Nephron (organoid): ENCODE data around the gene DTNB.

Experiments
- H3K27ac Mint-ChIP-seq, 3 experiments: 2 replicates each; pipeline ENCODE4 v1.8.0; 2020; ENCODE audit warnings: mixed read lengths in 3 of 3, mild to moderate bottlenecking in 2 of 3, moderate library complexity in 1 of 3
- H3K27me3 Mint-ChIP-seq: 2 replicates; pipeline ENCODE4 v1.8.0; 2021; ENCODE audit warnings: low read depth, mild to moderate bottlenecking, moderate library complexity, mixed read lengths
- H3K36me3 Mint-ChIP-seq: 2 replicates; pipeline ENCODE4 v1.8.0; 2020; ENCODE audit warnings: low read depth, mixed read lengths
- H3K4me1 Mint-ChIP-seq: 2 replicates; pipeline ENCODE4 v1.8.0; 2020; ENCODE audit warnings: mixed read lengths
- H3K4me3 Mint-ChIP-seq, 3 experiments: 2 replicates each; pipeline ENCODE4 v1.8.0; 2020; ENCODE audit warnings: mild to moderate bottlenecking in 3 of 3, mixed read lengths in 3 of 3, moderate library complexity in 2 of 3
- H3K9me3 Mint-ChIP-seq: 2 replicates; pipeline ENCODE4 v1.8.0; 2020; ENCODE audit warnings: mixed read lengths
- TF ChIP-seq, protein P1 (sequence below), 3 experiments: fragments of 200-600 bp; sonication (generic); IDR thresholded peaks; one replicate each; pipeline ENCODE4 v1.5.0; 2021; ENCODE audit warnings: antibody characterized with exemption in 3 of 3; ENCODE audit not compliant: unreplicated experiment in 3 of 3

Gene DTNB

DNA sequence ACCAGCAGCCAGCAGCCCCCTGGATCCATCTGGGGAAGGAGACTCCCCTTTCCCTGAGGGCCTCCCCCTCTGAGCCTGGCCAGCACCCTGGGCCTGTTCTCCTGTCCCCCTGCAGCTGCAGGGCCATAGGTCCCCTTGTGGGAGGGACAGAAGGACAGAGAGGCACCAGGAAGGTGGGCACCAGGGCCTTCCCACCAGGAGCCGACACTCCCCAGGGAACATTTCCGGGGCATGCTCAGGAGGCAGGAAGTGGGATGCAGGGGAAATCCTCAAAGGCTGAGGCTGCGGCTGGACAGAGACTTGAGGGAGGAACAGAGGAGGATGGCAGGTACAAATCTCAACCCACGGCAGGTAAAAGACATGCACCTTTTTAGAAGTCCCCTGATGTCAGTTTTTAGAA, 317.3 kb downstream of the DTNB start:
- TF ChIP-seq, protein P1, sequence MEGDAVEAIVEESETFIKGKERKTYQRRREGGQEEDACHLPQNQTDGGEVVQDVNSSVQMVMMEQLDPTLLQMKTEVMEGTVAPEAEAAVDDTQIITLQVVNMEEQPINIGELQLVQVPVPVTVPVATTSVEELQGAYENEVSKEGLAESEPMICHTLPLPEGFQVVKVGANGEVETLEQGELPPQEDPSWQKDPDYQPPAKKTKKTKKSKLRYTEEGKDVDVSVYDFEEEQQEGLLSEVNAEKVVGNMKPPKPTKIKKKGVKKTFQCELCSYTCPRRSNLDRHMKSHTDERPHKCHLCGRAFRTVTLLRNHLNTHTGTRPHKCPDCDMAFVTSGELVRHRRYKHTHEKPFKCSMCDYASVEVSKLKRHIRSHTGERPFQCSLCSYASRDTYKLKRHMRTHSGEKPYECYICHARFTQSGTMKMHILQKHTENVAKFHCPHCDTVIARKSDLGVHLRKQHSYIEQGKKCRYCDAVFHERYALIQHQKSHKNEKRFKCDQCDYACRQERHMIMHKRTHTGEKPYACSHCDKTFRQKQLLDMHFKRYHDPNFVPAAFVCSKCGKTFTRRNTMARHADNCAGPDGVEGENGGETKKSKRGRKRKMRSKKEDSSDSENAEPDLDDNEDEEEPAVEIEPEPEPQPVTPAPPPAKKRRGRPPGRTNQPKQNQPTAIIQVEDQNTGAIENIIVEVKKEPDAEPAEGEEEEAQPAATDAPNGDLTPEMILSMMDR (IDR thresholded peaks at IDR 0.05; ENCODE audit: unreplicated experiment in 3 of 3), result no peak
- peaks cover 13% of the 10 kb centered on the region for H3K27me3 Mint-ChIP-seq
- no peak overlapping the region for H3K4me3 Mint-ChIP-seq
- H3K4me1 Mint-ChIP-seq, result no peaks in the 10 kb centered on the region
- no peaks in the 10 kb centered on the region for H3K9me3 Mint-ChIP-seq
- no peaks in the 10 kb centered on the region for H3K36me3 Mint-ChIP-seq
- H3K27ac Mint-ChIP-seq, result no peak overlapping the region

DNA sequence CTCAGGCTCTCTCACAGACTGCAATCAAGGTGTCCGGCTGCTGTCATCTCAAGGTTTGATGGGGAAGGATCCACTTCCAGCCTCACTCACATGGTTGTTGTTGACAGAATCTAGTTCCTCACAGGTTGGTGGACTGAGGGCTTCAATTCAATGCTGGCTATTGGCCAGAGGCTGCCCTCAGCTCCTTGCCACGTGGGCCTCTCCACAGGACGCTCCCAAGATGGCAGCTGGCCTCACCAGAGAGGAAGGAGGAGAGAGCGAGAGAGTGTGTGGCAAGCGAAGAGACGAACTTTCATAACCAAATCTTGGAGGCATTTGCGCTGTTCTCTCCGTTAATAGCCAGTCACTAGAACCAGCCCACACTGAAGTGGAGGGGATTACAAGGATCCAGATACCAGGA, 318.1 kb downstream of the DTNB start:
- TF ChIP-seq, protein P1 (IDR thresholded peaks at IDR 0.05; ENCODE audit: unreplicated experiment in 3 of 3), result no peak
- Mint-ChIP-seq H3K36me3 (no peaks in the 10 kb centered on the region), H3K27ac (no peak overlapping the region)

DNA sequence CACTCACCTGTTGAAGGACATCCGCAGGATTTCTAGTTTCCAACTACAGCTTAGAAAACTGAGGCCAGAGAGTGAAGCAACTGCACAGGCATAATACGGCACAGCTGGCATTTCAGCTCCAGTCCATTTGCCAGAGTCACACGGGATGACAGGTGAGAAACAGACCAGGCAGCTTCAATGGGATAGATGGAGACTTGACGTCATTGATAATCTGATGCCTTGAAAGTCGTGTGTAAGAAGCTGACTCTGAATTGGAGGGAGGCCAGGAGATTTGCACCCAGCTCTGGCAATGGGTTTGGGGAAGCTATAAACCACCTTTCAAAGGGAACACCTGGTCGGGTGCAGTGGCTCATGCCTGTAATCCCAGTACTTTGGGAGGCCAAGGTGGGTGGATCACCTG, 319.3 kb downstream of the DTNB start:
- H3K36me3 Mint-ChIP-seq, result no peaks in the 10 kb centered on the region

More for the DNA sequence above, 318.1 kb downstream of the DTNB start:
- H3K4me3 Mint-ChIP-seq, result no peak overlapping the region
- H3K4me1 Mint-ChIP-seq, result no peaks in the 10 kb centered on the region
- no peaks in the 10 kb centered on the region for H3K9me3 Mint-ChIP-seq
- peaks cover 13% of the 10 kb centered on the region for H3K27me3 Mint-ChIP-seq

DNA sequence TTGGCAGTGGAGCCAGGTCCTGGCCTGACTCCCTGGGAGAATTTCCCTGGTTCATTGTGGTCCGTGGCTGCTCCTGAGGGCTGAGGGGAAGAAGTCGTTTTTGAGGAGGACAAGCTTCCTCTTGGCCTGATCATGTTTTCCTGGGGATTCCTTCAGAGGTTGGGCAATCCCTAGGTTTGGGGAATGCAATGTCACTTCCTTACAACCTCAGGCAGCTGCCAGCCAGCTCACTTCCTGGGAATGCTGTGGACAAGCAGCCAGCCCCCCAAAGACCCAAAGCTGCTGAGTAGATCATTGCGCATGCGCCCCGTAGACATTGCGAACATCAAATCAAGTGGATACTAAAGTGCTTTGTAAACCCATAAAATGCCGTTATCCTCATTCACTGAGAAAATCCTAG, 324.0 kb downstream of the DTNB start:
- no peaks in the 10 kb centered on the region for H3K9me3 Mint-ChIP-seq

More for the DNA sequence above, 319.3 kb downstream of the DTNB start:
- Mint-ChIP-seq H3K27me3 (peaks cover 8% of the 10 kb centered on the region), H3K27ac (no peak overlapping the region), H3K4me3 (no peak overlapping the region), H3K9me3 (no peaks in the 10 kb centered on the region), H3K4me1 (no peaks in the 10 kb centered on the region)
- TF ChIP-seq, protein P1 (IDR thresholded peaks at IDR 0.05; ENCODE audit: unreplicated experiment in 3 of 3), result no peak

DNA sequence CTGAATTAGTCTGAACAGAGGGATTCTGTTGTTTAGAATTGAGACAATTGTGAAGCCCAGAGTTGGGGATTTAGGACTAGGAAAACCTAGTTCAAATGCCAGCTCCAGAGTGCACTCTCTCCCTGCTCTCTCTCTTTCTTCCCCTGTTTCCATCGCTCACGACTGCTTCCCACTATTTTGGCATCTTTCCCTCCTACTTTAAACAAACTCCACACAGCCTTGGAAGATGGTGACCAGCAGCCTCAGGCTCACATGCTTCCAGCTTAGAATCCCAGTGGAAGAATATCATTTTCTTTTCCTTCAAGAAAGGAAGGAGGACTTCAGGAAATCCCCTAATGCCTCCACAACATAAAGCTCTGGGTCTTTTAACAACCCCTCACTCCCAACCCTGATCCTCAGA, 325.5 kb downstream of the DTNB start:
- Mint-ChIP-seq H3K27me3 (peaks cover 5% of the 10 kb centered on the region), H3K4me1 (peaks cover 12% of the 10 kb centered on the region), H3K9me3 (no peaks in the 10 kb centered on the region), H3K4me3 (peak overlapping the region in 1 of 3 experiments; percentile 16), H3K36me3 (peaks cover 7% of the 10 kb centered on the region), H3K27ac (peak overlapping the region in 1 of 3 experiments; percentile 6)
- TF ChIP-seq, protein P1 (IDR thresholded peaks at IDR 0.05; ENCODE audit: unreplicated experiment in 3 of 3), result no peak

More for the DNA sequence above, 324.0 kb downstream of the DTNB start:
- Mint-ChIP-seq H3K27me3 (peaks cover 5% of the 10 kb centered on the region), H3K27ac (no peak overlapping the region), H3K36me3 (peaks cover 7% of the 10 kb centered on the region), H3K4me1 (peaks cover 12% of the 10 kb centered on the region), H3K4me3 (no peak overlapping the region)
- TF ChIP-seq, protein P1 (IDR thresholded peaks at IDR 0.05; ENCODE audit: unreplicated experiment in 3 of 3), result no peak

DNA sequence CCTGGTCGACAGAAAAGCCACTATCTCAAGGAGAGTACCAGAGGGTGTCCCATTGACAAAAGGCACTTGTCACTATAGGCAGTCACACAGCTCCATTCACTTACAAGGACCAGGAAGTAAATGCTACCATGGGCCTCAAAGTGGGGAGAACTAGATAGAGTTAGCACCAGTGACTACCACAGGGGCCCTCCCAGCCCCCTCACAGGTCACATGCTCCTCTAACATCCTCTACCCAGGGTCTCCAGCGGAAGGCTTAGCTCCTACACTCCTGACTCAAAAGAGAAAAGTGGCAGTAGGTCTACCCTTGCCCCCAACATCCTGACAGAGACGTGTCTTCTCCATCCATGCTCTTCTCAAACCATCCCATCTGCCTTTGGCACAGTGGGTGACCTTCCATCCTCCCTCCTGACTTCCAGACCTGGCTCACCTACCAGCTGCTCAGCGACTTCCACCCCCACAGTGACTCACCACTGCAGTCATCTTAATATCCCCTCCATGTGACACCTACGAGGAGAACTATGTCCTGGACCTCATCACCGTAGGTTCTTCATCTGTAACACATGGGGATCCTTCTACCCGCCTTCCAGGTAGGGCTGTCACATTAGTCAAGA, 326.1 kb downstream of the DTNB start:
- Mint-ChIP-seq H3K36me3 (peaks cover 7% of the 10 kb centered on the region), H3K27me3 (peaks cover under 1% of the 10 kb centered on the region), H3K27ac (no peak overlapping the region), H3K4me3 (peak overlapping the region in 2 of 3 experiments; percentile 2 to 31), H3K9me3 (no peaks in the 10 kb centered on the region), H3K4me1 (peaks cover 12% of the 10 kb centered on the region)
- TF ChIP-seq, protein P1 (IDR thresholded peaks at IDR 0.05; ENCODE audit: unreplicated experiment in 3 of 3), result no peak
